H1 (cell line): ENCODE measurements around the gene PPME1. TPM values are rescaled to one million over a fixed set of nuclear protein-coding genes. Genes with fewer than 3 reads are reported as not detected.

Experiments used
- CTCF ChIA-PET: fragments of 300-600 bp; sonication (Branson Sonifier 250); formaldehyde crosslinking; loops from one replicate; lab custom pipeline; 2021; ENCODE audit not compliant: partially characterized antibody; lab: Charles Lee
- POLR2A ChIA-PET: fragments of 300-600 bp; sonication (Branson Sonifier 250); formaldehyde crosslinking; loops from one replicate; lab custom pipeline; 2021; ENCODE audit warnings: inconsistent platforms; ENCODE audit not compliant: partially characterized antibody; lab: Charles Lee
- DNase-seq, 2 experiments: peaks; one replicate each; pipeline versions ENCODE4 v3.0.0 to v3.0.0-alpha.2; 2010 to 2022; ENCODE audit warnings: low spot score in 2 of 2, low read depth in 1 of 2, mixed read lengths in 1 of 2
- FAIRE-seq: peaks from 2 replicates; lab custom pipeline; 2011; peaks lifted over from hg19 to GRCh38; lab: Jason Lieb, UNC
- H2AFZ ChIP-seq: 2 replicates; pipeline ENCODE4 v1.8.1; 2012; ENCODE audit warnings: low read length, inconsistent platforms
- H2AK5ac ChIP-seq: 2 replicates; pipeline ENCODE4 v1.6.1; 2013; ENCODE audit warnings: low read depth, low read length
- H2BK120ac ChIP-seq: replicated peaks from 2 replicates; pipeline ENCODE3; 2013; ENCODE audit warnings: low read depth, low read length, inconsistent platforms
- H2BK12ac ChIP-seq: 2 replicates; pipeline ENCODE4 v1.6.1; 2013; ENCODE audit warnings: low read depth, low read length
- H2BK15ac ChIP-seq: 2 replicates; pipeline ENCODE4 v1.6.1; 2013; ENCODE audit warnings: low read length
- H2BK20ac ChIP-seq: 2 replicates; pipeline ENCODE4 v1.6.1; 2013; ENCODE audit warnings: low read length
- H2BK5ac ChIP-seq: 2 replicates; pipeline ENCODE4 v1.6.1; 2013; ENCODE audit warnings: low read depth, low read length
- H3K14ac ChIP-seq: 2 replicates; pipeline ENCODE4 v1.6.1; 2013; ENCODE audit warnings: inconsistent platforms; ENCODE audit not compliant: insufficient read length
- H3K18ac ChIP-seq: 2 replicates; pipeline ENCODE4 v1.6.1; 2013; ENCODE audit warnings: low read length; ENCODE audit errors: extremely low read depth
- H3K23ac ChIP-seq: 2 replicates; pipeline ENCODE4 v1.6.1; 2013; ENCODE audit warnings: inconsistent platforms; ENCODE audit not compliant: insufficient read length
- H3K23me2 ChIP-seq: 2 replicates; pipeline ENCODE4 v1.6.1; 2013; ENCODE audit warnings: low read depth, low read length
- H3K27ac ChIP-seq: 2 replicates; pipeline ENCODE4 v1.6.1; 2011; ENCODE audit warnings: low read depth, low read length, inconsistent platforms
- H3K27me3 ChIP-seq, 4 experiments: replicated peaks in 1 of 4; 1 replicate in 1 of 4; 2 replicates in 3 of 4; pipeline versions ENCODE4 v1.6.1 to v1.8.1; 2011 to 2013; ENCODE audit warnings: low read length in 3 of 4, mild to moderate bottlenecking in 3 of 4, inconsistent platforms in 2 of 4, mixed read lengths in 2 of 4, moderate library complexity in 1 of 4; ENCODE audit not compliant: control insufficient read depth in 3 of 4, insufficient read depth in 3 of 4; ENCODE audit errors: extremely low read depth in 1 of 4
- H3K36me3 ChIP-seq, 4 experiments: 2 replicates each; pipeline versions ENCODE4 v1.6.1 to v1.8.1; 2011 to 2013; ENCODE audit warnings: mild to moderate bottlenecking in 4 of 4, low read length in 3 of 4, moderate library complexity in 2 of 4, control low read depth in 1 of 4, inconsistent platforms in 1 of 4; ENCODE audit not compliant: insufficient read depth in 4 of 4, control insufficient read depth in 2 of 4
- H3K4ac ChIP-seq: replicated peaks from 2 replicates; pipeline ENCODE3; 2013; ENCODE audit warnings: low read length, low read depth, mixed read lengths, inconsistent platforms; ENCODE audit not compliant: insufficient read length
- H3K4me1 ChIP-seq, 4 experiments: replicated peaks in 1 of 4; 1 replicate in 1 of 4; 2 replicates in 3 of 4; pipeline versions ENCODE4 v1.6.1 to v1.8.1; 2011 to 2013; ENCODE audit warnings: low read length in 3 of 4, inconsistent platforms in 2 of 4, mixed read lengths in 1 of 4; ENCODE audit not compliant: insufficient read depth in 4 of 4, control insufficient read depth in 3 of 4
- H3K4me2 ChIP-seq, 2 experiments: 2 replicates each; pipeline versions ENCODE4 v1.6.1 to v1.8.1; 2011 to 2013; ENCODE audit warnings: low read depth in 2 of 2, low read length in 2 of 2, control low read depth in 1 of 2, inconsistent platforms in 1 of 2, mild to moderate bottlenecking in 1 of 2; ENCODE audit not compliant: insufficient read depth in 1 of 2
- H3K4me3 ChIP-seq, 4 experiments: fragments of 200-600, 300-600 bp in 1 of 4; sonication (generic), shearing (Covaris generic), sonication (Bioruptor Twin) in 1 of 4; 2 replicates each; pipeline versions ENCODE4 v1.5.1 to v1.8.1; 2011 to 2016; ENCODE audit warnings: low read length in 4 of 4, low read depth in 3 of 4, control low read depth in 2 of 4, inconsistent platforms in 2 of 4, mild to moderate bottlenecking in 2 of 4, mixed read lengths in 1 of 4, moderate library complexity in 1 of 4; ENCODE audit not compliant: insufficient read depth in 2 of 4; ENCODE audit errors: extremely low read depth in 1 of 4
- H3K56ac ChIP-seq: replicated peaks from 2 replicates; pipeline ENCODE3; 2013; ENCODE audit warnings: low read depth, mild to moderate bottlenecking, mixed read lengths, low read length, inconsistent platforms; ENCODE audit not compliant: insufficient read length
- H3K79me1 ChIP-seq: 2 replicates; pipeline ENCODE4 v1.6.1; 2013; ENCODE audit warnings: low read depth, low read length, control low read depth
- H3K79me2 ChIP-seq, 2 experiments: 2 replicates each; pipeline versions ENCODE4 v1.6.1 to v1.8.1; 2012 to 2013; ENCODE audit warnings: low read length in 2 of 2, mild to moderate bottlenecking in 2 of 2, inconsistent platforms in 1 of 2; ENCODE audit not compliant: insufficient read depth in 2 of 2, control insufficient read depth in 1 of 2
- H3K9ac ChIP-seq, 4 experiments: replicated peaks in 1 of 4; 1 replicate in 1 of 4; 2 replicates in 3 of 4; pipeline versions ENCODE4 v1.6.1 to v1.8.1; 2011 to 2013; ENCODE audit warnings: low read depth in 3 of 4, low read length in 3 of 4, control low read depth in 2 of 4, mild to moderate bottlenecking in 2 of 4, moderate library complexity in 2 of 4, inconsistent platforms in 1 of 4; ENCODE audit errors: extremely low read depth in 1 of 4
- H3K9me3 ChIP-seq, 2 experiments: 2 replicates each; pipeline versions ENCODE4 v1.6.1 to v1.8.1; 2012 to 2013; ENCODE audit warnings: mild to moderate bottlenecking in 2 of 2, moderate library complexity in 2 of 2, control low read depth in 1 of 2, inconsistent platforms in 1 of 2, low read depth in 1 of 2, low read length in 1 of 2, mixed read lengths in 1 of 2; ENCODE audit not compliant: insufficient read depth in 2 of 2
- H4K20me1 ChIP-seq, 2 experiments: replicated peaks in 1 of 2; 2 replicates each; pipeline versions ENCODE3 to v1.8.1; 2011 to 2013; ENCODE audit warnings: inconsistent platforms in 2 of 2, low read length in 2 of 2, mild to moderate bottlenecking in 1 of 2; ENCODE audit not compliant: insufficient read depth in 2 of 2, control insufficient read depth in 1 of 2
- H4K5ac ChIP-seq: 2 replicates; pipeline ENCODE4 v1.6.1; 2013; ENCODE audit warnings: low read length, low read depth, mixed read lengths, inconsistent platforms; ENCODE audit not compliant: insufficient read length
- H4K8ac ChIP-seq: 2 replicates; pipeline ENCODE4 v1.8.0; 2013; ENCODE audit warnings: mild to moderate bottlenecking, moderate library complexity, low read length, inconsistent platforms; ENCODE audit not compliant: insufficient read depth; ENCODE audit errors: extremely low read depth
- H4K91ac ChIP-seq: replicated peaks from 2 replicates; pipeline ENCODE3; 2013; ENCODE audit warnings: low read length, mixed read lengths, inconsistent platforms; ENCODE audit not compliant: insufficient read length
- BACH1 ChIP-seq: IDR thresholded peaks from 2 replicates; pipeline ENCODE4 v1.6.1; 2012; ENCODE audit warnings: low read length, improper control_type of control experiment
- EP300 ChIP-seq, 2 experiments: IDR thresholded peaks; 1 replicate in 1 of 2; 2 replicates in 1 of 2; pipeline ENCODE4 v1.6.1; 2011 to 2012; ENCODE audit warnings: low read depth in 2 of 2, low read length in 2 of 2, mild to moderate bottlenecking in 2 of 2, borderline replicate concordance in 1 of 2, inconsistent platforms in 1 of 2, moderate library complexity in 1 of 2
- FOSL1 ChIP-seq: IDR thresholded peaks from 2 replicates; pipeline ENCODE4 v1.6.1; 2011; ENCODE audit warnings: mild to moderate bottlenecking, low read depth, low read length, moderate library complexity; ENCODE audit not compliant: insufficient read depth
- GABPA ChIP-seq: IDR thresholded peaks from 2 replicates; pipeline ENCODE4 v1.6.1; 2011; ENCODE audit warnings: mild to moderate bottlenecking, low read length, moderate library complexity, borderline replicate concordance; ENCODE audit not compliant: insufficient read depth
- POLR2AphosphoS5 ChIP-seq: IDR thresholded peaks from 2 replicates; pipeline ENCODE4 v1.6.1; 2011; ENCODE audit warnings: low read depth, low read length
- SIN3A ChIP-seq, 2 experiments: IDR thresholded peaks in 1 of 2; conservative IDR thresholded peaks in 1 of 2; 2 replicates each; pipeline ENCODE4 v1.6.1; 2011 to 2012; ENCODE audit warnings: low read length in 2 of 2, improper control_type of control experiment in 1 of 2, low read depth in 1 of 2, mild to moderate bottlenecking in 1 of 2
- SRF ChIP-seq: IDR thresholded peaks from 2 replicates; pipeline ENCODE4 v1.6.1; 2011; ENCODE audit warnings: mild to moderate bottlenecking, low read depth, low read length, moderate library complexity
- polyA plus RNA-seq, 7 experiments: library from polyadenylated mRNA; depleted of rRNA in 3 of 7; stranded (reverse) in 5 of 7; unstranded in 2 of 7; fragments of >200 nt in 5 of 7; fragments of 200-250 nt in 2 of 7; gene quantifications; 1 replicate in 5 of 7; 2 replicates in 1 of 7; 4 replicates in 1 of 7; pipeline versions ENCODE4 v1.2.1 to v1.2.3, GENCODE V29; 2011 to 2013; ENCODE audit warnings: missing spikeins in 2 of 7, mixed read lengths in 2 of 7
- total RNA-seq: library from RNA; stranded (reverse); fragmentation: NEBNext Ultra II Directional; extraction: Animal tissue kit (Norgen Biotek cat#: 25700); gene quantifications from 2 replicates; pipeline ENCODE4 v1.2.1, GENCODE V29; 2021

PPME1 gene
- total and polyA plus RNA-seq, 2 of the 8 experiments (the other 6 are each of a cell fraction or from before 2014, with no cell fraction given): 55.1 to 64.5 TPM

GRCh38 chr11:74123008-74123448, 48.1 kb upstream of the PPME1 start:
- Histone ChIP-seq H4K20me1 (no peaks in the 10 kb centered on the region), H3K9ac (no peak overlapping the region), H4K5ac (no peak overlapping the region), H3K23ac (no peak overlapping the region), H3K36me3 (peaks cover 0 to 3% (median 0%) of the 10 kb centered on the region in 4 experiments; a peak in 2 of 8 replicates), H2BK120ac (no peak overlapping the region), H3K79me1 (no peaks in the 10 kb centered on the region), H3K4ac (no peak overlapping the region), H3K79me2 (no peaks in the 10 kb centered on the region), H3K23me2 (no peaks in the 10 kb centered on the region), H3K4me2 (no peak overlapping the region), H2AK5ac (no peak overlapping the region), H4K8ac (no peak overlapping the region), H3K4me3 (no peak overlapping the region), H3K14ac (no peak overlapping the region), H3K27me3 (no peaks in the 10 kb centered on the region), H2BK12ac (no peak overlapping the region), H2AFZ (no peak overlapping the region), H2BK15ac (no peak overlapping the region), H3K9me3 (no peaks in the 10 kb centered on the region), H4K91ac (no peak overlapping the region), H2BK5ac (no peak overlapping the region), H2BK20ac (no peak overlapping the region), H3K27ac (no peak overlapping the region), H3K4me1 (no peaks in the 10 kb centered on the region), H3K18ac (no peak overlapping the region), H3K56ac (no peak overlapping the region)
- ChIA-PET CTCF (interaction anchor here (0.8 to 1.1 kb wide), 2 partner anchors 27 to 28 kb away, joined by 3 read pairs; no protein-coding TSS in a partner anchor), POLR2A (no interaction called here)
- FAIRE-seq: no peak
- DNase-seq: no peak
- TF ChIP-seq BACH1 (no peak), SRF (no peak), POLR2AphosphoS5 (no peak), FOSL1 (no peak), SIN3A (conservative IDR thresholded peaks at IDR 0.05 in 1 of 2, IDR thresholded peaks at IDR 0.05 in 1 of 2; ENCODE audit: low read depth in 1 of 2, low read length in 2 of 2) (no peak), GABPA (no peak), EP300 (IDR thresholded peaks at IDR 0.05; ENCODE audit: borderline replicate concordance in 1 of 2, low read depth in 2 of 2, low read length in 2 of 2) (no peak)
